GM04503 (cell line): ENCODE measurements around the gene TNRC18.

Experiments used
- DNase-seq: peaks from one replicate; pipeline ENCODE4 v3.0.0-alpha.2; 2012; ENCODE audit warnings: low read depth

Gene TNRC18

GRCh38 chr7:5450549-5451327, 27.1 kb upstream of the TNRC18 start:
- no peak for DNase-seq

GRCh38 chr7:5448378-5449037, 24.9 kb upstream of the TNRC18 start:
- DNase-seq, result no peak

GRCh38 chr7:5445981-5446594, 22.5 kb upstream of the TNRC18 start:
- DNase-seq, result no peak

GRCh38 chr7:5443678-5444077, 20.0 kb upstream of the TNRC18 start:
- no peak for DNase-seq

GRCh38 chr7:5442757-5443305, 19.2 kb upstream of the TNRC18 start:
- no peak for DNase-seq

GRCh38 chr7:5441840-5442503, 18.3 kb upstream of the TNRC18 start:
- no peak for DNase-seq

GRCh38 chr7:5439572-5440496, 16.2 kb upstream of the TNRC18 start:
- no peak for DNase-seq

GRCh38 chr7:5439209-5439571, 15.6 kb upstream of the TNRC18 start:
- DNase-seq, result no peak

- DNase-seq, result no peak
These were observed 14.4 kb upstream of the TNRC18 start for GRCh38 chr7:5437987-5438386.

GRCh38 chr7:5437348-5437892, 13.8 kb upstream of the TNRC18 start:
- DNase-seq, result no peak

GRCh38 chr7:5436003-5436678, 12.5 kb upstream of the TNRC18 start:
- no peak for DNase-seq

- no peak for DNase-seq
These were observed 11.8 kb upstream of the TNRC18 start for GRCh38 chr7:5435291-5436002.

- no peak for DNase-seq
These were observed 9.5 kb upstream of the TNRC18 start for GRCh38 chr7:5433181-5433580.

GRCh38 chr7:5432691-5433090, 9.1 kb upstream of the TNRC18 start:
- DNase-seq, result no peak

GRCh38 chr7:5431560-5432015, 8.0 kb upstream of the TNRC18 start:
- no peak for DNase-seq

- no peak for DNase-seq
These were observed 6.9 kb upstream of the TNRC18 start for GRCh38 chr7:5430612-5430947.

- no peak for DNase-seq
These were observed 6.4 kb upstream of the TNRC18 start for GRCh38 chr7:5429857-5430611.

GRCh38 chr7:5429253-5429856, 5.7 kb upstream of the TNRC18 start:
- no peak for DNase-seq
